Activated CD4-positive, CD25-positive, alpha-beta regulatory T cell treated with anti-CD3 and anti-CD28 coated beads, Interleukin-2, amount 50 U/mL, for 72 hours (primary cell): ENCODE data around the gene ZNF597.

Experiments
- DNase-seq: peaks from one replicate; pipeline ENCODE4 v3.0.0; 2021

The ZNF597 gene, protein sequence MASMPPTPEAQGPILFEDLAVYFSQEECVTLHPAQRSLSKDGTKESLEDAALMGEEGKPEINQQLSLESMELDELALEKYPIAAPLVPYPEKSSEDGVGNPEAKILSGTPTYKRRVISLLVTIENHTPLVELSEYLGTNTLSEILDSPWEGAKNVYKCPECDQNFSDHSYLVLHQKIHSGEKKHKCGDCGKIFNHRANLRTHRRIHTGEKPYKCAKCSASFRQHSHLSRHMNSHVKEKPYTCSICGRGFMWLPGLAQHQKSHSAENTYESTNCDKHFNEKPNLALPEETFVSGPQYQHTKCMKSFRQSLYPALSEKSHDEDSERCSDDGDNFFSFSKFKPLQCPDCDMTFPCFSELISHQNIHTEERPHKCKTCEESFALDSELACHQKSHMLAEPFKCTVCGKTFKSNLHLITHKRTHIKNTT

DNA sequence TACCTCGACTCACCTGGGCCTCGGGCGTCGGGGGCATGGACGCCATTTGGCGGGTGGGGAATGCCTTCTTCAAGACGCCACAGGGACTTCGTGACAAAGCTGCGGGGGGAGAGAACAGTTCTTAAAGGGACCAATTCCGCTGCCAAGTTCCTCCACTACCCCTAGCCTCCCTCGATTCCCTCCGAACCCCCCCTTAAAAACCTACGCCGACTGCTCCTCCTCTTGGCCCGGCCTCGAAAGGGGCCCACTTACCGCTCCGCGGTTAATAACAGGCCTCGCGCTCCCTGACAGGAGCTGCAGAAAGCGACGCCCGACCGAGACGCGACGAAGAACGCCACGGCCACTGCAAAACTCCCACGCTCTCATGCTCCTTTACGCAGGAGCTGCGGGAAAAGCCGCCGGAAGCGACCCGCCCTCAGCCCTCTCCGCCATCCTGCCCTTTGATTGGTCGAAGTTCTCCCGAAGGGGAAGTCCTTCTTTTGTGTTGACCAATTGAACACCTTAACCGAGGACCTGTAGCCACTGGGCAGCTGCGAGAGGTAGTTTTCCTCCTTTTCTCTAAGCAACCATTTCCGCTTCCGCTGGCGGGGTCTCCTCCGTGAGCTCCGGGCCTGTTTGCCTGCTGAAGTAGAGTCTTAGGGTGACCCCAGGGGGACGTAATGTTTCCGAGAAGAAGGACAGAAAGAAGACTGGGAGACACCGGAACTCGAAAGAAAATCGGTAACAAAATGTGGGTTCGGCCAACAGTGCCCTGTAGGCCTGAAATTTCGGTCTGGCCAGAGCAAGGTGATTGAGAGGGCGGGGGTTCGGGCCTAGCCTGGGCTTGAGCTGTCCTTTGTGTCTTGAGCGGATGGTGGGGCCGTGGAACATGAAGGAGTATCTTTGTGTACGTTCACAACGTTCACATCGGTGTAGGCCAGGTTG lies at the start of gene ZNF597, which contains the start of gene NAA60:
ZNF597 (minus strand) TSS at position 397 of the 924 bp plus-strand sequence; CDS start at position 46, 351 bp downstream.
NAA60 (plus strand) TSS at position 573 of the 924 bp plus-strand sequence. CDS start 32,548 bp downstream, outside the sequence.
- DNase-seq = peak; percentile 69

DNA sequence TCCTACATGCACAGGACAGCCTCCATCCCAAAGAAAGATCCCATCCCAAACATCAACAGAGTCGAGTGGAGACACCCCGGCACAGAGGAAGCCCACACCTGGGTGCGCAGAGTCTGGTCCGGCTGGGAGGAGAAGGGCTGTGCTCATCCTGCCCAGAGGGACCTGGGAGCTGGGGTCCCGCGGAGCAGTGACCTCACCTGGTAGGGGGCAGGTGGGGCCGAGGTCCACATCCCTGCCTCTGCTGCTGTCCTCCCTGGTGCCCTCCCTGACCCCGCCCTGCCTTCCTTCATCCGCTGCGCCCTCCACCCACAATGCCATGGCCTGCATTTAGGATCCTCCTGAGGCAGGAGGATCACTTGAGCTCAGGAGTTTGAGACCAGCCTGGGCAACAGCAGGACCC lies 49.1 kb upstream of the ZNF597 start:
- no peak for DNase-seq

DNA sequence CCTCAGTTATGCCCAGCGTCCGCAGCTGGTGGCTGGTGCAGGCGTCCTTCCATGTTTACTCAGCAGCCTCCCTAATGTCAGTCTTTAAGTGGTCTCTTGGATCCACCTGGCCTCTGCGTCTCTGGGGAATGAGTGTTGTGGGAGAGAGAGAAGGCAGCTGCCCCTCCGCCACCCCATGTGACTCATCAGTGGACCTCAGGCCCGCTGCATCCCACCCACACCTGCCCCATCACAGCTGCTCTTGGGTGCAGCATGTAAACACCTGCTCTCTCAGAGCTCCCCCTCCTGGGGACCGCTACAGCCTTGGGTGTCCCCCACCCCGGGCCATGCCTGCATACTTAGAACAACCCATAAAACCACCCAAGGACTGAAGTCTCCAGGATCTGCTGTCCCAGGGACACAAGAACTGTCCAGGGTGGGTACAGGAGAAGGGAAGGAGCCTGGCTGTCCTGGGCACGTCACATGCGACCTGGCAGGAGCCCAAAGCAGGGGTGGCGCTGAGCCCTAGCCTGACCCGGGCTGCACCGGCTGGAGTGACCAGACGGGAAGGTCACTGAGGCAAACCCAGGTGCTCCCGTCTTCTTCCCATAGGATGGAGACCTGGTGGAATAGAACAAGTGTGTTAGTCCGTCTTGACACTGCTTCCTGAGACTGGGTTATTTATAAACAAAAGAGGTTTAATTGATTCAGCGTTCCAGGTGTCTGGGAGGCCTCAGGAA lies 47.8 kb upstream of the ZNF597 start:
- no peak for DNase-seq

DNA sequence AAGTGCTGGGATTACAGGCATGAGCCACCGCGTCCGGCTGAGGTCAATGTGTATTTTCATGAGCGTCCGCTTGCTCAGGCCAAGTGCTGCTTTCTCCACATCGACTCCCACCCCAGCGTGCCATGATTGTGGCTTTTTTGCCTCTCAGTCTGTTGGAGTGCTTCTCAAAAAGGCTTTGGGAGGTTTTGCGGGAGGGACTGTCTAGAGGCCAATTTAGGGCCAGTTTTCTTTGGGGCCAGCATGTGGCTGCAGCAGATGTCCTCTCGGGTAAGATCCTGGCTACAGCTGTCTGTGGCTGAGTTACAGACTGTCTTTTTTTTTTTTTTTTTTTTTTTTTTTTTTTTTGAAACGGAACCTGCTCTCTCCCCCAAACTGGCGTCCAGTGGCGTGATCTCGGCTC lies 45.5 kb upstream of the ZNF597 start:
- DNase-seq = no peak

DNA sequence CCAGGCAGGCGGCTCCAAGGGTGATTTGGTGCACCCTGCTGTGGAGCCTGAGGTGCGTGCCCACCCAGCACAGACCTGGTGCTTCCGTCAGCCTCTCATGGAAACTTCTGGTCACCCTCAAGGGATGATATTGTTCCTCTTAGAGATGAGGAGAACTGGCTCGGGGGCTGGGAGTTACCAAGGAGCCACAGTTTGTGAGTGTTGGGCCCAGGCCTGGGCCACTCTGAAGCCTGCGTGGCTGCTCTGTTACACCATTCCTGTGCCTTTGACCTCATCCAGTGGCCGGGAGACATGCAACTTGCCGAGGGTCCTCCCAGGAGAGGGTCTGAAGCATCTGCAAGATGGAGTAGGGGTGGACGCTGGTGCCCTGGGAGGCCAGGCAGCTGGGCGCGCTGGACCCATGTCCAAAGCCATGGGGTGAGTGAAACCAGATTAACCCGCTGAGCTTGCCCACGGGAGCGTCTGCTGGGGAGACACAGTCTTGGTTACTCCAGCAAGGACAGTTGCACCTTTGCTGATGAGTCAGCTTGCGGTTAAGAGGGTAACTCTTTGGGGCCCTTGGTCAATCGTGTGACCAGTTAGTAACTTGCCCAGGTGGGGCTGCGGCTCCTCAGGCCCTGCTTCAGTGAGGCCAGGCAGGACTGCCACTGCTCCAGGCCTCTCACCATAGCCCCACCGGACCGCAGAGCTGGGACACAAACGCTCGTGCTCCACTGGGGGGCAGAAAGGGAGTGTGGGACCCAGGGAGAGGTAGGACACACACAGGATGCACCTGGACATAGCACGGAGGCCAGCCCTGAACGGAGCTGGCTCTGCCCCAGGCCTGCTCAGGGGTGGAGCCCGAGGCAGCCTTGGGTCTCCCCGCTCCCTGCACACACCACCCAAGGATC lies 44.5 kb upstream of the ZNF597 start:
- DNase-seq = no peak

DNA sequence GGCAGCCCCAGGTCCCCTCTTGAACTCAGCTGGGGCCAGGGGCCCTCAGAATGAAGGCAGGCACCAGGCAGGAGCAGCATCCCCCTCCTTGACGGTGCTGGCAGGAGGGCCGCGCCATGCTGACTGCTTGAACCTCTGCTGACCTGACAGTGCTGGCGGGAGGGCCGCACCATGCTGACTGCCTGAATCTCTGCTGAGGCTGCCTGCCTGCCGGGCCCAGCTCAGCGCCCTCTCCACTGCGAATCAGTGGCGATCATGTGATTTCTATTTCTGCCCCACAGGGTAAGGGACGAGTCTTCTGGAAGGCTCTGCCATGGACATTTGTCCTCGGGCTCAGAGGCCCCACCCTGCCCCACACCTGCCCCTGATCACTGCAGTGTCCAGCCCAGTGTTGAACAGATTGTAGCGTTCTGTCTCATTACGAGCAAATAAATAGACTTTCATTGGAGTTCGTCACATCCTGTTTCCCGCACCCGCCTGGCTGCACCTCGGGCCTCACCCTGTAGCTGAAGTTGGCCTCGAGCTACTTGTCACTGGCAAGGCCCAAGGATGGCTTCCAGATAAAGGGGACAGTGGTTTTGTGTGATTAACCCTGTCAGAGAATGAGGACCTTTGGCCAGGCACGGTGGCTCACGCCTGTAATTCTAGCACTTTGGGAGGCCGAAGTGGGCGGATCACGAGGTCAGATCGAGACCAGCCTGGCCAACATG lies 43.4 kb upstream of the ZNF597 start:
- DNase-seq = no peak

DNA sequence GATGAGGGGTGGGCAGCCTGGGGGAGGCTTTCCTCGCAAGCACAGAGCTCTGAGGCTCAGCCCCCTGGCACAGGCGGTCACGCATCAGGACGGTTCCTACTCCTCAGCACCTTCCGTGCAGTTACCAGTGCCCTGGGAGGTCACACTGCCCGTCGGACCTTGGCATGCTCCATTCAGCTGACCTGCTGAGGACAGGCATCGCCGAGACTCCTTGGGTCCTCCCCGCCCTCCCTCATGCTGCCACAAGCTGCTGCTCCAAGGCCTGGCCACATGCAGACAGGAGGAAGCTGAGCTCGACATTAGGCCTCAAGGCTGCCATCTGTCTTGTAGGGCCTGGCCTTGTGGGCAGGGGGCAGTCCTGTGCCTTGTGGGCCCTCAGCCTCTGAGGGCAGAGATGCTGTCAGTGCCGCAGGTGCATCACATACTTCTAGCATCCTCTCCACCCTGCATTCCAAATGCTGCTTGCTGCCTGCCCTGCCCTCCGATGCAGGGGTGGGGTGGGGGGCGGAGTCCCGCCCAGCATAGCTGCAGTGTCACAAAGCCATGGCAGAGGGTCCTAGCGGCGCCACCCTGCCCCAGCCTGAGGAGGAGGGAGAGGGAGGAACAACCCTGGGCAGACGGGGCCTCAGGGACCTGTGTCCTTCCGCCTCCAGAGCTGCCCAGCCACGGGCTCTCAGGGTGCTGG lies 42.7 kb upstream of the ZNF597 start:
- no peak for DNase-seq

DNA sequence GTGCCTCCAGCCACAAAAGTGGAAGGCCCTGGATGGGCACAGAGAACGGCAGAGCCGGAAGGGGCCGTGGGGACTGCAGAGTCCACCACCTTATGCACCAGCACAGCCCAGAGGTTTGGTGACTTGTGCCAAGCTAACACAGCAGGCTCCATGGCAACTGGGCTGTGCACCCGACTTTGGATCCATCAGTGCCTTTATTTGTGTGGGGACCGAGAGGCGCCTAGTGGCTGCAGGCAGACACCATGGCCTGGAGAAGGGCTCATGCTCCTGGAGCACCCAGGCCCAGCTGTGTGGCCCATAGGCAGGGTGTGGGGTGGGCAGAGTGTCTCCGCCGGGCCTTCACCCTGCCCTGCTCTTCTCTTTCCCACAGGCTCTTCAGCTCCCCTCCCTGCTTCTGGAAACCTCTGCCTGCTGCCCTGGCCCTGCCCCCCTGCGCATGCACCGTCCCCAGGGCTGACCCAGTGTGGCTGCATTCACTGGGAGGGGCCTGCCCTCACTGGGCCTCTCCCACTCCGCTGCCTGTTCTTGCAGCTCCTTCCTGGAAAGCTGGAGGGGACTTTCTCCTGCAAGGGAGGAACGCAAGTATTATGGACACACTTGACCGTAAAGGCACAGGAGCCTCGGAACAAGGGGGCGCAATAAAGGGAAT lies 41.9 kb upstream of the ZNF597 start:
- DNase-seq = no peak

DNA sequence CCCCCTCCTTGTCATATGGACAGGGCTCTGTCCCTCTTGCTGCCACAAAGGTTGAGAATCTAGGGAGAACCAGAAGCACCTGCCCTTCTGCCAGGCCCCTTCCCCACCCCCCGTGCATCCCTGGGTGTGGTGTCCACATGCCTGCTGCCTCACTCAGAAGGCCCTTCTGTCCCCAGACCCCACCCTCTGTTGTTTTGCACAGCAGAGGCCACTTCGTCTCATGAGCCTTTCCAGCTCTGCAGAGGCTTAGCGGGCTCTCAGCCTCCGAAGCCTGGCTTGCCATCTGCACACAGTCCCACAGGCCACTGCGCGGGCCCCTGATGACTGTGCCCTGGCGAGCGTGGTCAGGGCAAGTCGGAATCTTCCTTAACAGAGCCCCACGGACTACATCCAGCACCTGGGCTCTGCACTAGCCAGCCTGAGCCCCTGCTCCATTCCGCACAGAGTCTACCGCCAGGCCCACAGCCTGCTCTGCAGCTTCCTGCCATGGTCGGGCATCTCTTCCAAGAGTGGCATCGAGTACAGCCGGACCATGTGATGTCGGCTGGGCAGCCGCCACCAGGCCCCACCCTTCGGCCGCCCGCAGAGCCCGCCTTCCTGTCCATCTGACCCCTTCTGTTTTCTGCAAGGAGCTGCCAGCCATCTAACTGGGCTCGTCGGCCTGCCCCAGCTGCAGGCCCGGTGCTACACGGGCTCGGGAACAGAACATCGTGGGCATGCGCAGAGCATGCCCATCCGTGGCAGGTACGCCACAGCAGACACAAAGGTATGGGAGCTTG lies 41.2 kb upstream of the ZNF597 start:
- no peak for DNase-seq

DNA sequence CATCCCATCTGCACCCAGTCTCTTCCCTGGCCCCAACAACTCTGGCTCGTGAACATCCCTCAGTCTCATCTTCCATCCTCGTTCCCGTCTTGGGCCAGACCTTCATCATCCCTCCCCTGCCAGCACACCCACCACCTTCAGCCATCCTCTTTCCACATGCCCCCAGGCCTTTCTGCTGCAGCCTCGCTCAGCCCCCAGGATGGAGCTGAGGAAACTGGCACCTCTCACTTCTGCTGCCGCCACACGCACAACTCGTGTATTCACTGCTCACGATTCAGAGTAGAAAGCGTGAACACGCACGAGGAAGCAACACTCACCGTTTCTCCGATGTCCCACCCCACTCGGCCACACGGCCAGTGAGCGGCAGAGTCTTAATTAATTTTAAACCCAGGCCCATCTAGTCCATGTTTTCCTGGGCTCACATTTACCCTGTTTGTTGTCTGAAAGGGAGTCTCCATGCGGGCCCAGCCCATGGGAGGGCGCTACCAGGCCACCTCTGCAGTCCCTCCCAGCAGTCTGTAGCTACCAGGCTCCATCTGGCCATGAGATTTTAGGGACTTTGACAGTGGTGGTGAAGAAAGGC lies 39.4 kb upstream of the ZNF597 start:
- no peak for DNase-seq

DNA sequence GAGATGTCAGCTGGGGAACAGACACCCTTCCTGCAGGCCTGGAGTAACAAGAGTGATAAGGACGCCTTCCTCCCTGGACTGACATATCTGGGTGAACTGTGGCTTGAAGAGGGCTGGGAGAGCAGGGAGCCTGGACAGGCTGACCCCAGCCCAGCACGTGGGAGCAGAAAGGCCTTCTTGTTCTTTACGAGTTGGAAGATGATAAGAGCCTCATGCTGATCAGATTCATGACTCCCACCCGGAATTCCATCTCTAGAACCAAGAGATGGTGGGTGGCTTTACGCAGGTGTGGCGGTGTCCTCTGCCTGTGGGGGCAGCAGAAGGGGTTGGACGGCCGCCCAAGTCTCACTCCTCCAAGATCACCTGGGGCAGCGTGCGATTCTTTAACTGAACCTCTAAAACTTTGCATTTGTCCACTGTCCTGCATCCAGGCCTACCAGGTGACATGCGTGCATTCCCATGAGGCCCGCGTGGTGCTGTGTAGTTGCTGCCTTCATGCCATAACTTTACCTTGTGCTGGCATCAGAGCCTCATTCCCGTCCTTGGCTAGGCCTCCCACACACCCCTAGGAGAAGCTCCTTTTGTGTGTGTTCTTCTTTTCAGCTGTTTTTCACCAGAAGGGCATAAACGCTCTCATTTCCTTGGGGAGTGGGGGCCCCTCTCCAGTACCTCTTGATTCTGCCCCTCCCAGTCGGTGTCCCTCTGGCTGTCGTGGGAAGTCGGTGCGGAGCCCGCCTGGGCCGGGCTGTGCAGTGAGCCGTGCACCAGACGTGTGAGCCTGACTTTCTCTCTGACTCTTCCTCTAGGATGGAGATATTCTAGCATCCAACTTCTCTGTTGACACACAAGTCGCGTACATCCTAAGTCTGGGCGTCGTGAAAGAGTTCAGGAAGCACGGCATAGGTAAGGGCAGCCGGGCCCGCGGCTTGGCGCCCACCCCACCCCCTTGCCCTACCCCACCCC lies 38.7 kb upstream of the ZNF597 start:
- DNase-seq = no peak

DNA sequence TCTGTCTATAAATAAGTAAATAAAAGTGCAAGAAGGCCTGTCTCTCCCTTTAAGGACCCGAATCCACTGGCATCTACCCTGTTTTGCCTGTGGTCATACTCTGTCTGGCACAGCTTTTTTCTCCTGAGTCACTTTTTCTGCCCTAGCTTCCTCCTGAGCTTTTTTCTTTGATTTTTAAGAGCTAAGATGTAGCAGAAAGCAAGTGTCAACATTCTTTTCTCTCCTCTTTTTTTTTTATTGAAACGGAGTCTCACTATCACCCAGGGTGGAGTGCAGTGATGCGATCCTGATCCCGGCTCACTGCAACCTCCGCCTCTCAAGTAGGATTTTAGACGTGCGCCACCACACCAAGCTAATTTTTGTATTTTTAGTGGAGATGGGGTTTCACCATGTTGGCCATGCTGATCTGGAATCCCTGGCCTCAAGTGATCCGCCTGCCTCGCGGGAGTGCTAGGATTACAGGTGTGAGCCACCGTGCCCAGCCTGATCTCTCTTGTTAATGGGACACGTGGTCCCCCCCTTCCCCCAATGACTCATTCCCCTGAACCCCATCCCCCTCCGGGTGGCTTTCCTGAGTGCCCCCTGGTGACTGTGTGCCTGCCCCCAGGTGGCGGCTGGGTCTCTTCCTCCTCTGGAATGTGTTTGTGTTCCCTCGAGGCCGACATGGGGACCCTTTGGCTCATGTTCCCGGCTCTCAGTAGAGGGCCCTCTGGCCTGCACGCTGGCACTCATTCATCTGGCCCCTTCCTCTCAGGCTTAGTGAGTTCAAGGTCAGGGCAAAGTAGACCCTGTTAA lies 37.8 kb upstream of the ZNF597 start:
- no peak for DNase-seq

DNA sequence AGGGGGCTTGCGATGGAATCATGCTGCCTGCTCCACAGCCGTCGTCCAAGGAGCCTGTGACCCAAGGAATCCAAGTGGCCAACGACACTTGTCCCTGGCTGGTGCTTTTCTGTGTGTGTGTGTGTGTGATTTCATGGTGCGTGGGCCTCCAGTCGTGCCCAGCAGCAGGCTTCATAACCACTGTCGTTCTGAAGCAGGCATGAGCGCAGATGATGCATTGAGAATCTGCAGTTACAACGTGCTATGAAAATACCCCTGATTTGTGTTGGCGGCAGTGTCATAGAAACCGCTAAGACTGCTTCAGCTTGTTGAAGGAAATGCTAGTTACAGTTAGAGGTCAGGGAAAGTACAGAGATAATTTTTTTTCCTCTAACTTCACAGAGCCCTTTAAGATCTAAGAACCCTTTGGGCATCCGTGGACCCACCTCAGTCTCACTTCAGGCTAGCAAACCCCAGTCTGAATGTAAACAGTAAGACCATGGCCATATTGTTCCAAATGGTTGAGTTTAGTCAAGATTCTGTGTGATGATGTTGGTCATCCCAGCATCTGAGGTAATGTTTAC lies 36.4 kb upstream of the ZNF597 start:
- no peak for DNase-seq

DNA sequence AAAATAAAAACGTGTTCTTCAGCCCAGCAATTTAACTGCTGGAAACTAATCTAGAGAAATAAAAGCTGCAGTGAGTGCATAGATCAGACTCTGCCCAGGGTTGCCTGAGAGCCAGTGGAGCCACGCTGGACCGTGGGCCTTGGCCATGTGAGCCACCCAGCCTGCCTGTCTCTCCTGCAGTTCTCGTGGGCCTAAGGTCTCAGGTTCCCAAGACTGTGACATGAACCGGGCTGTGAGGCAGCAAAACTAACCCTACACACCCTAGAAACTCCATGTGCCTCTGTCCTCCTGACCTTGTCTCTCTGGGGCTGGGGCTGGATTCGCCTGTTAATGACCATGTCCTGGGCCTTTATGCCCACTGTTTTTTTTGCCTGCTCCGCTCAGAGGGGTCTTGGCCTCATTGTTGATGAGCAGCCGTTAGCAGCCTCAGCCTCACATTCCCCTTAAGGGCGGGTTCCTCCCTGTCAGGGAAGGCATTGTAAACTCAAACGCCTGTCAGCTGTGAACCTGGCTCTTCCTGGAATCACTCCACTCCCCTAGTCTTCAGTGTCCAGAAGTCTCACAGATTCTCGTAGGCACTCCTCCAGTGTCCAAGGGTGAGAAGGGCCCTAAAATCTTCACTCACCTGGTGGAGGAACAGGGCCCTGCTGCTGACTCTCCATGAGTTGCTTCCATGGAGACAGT lies 35.1 kb upstream of the ZNF597 start:
- DNase-seq = no peak

DNA sequence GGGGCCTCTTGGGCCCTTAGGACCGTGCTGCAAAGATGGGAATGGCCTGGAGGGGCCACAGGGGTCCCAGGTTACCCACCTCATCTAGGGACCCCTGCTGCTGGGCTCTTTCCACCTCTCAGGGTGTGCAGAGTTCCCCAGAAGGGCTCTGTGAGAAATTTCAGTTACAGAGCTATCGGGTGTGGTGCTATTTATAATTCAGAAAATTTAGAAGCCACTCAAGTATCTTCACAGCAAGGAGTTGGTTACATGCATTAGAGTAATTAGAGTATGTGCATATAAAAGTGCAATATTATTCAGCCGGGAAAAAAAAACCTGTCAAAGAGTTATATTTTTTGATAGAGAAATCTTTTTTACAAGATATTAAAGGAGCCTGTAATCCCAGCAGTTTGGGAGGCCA lies 33.1 kb upstream of the ZNF597 start:
- DNase-seq = no peak
